Epithelial cell of proximal tubule (primary cell): Measurements from ENCODE around the gene GABRB3. TPM values are rescaled to one million over a fixed set of nuclear protein-coding genes. Genes with fewer than 3 reads are reported as not detected.

Experiments used
- DNase-seq: peaks from one replicate; pipeline ENCODE4 v3.0.0-alpha.2; 2011; ENCODE audit warnings: low read depth
- H3K4me3 ChIP-seq: 2 replicates; pipeline ENCODE4 v1.5.1; 2011; ENCODE audit warnings: low read depth, mild to moderate bottlenecking, low read length
- CTCF ChIP-seq: conservative IDR thresholded peaks from 2 replicates; pipeline ENCODE4 v1.5.1; 2012; ENCODE audit warnings: low read depth, mild to moderate bottlenecking, low read length
- total RNA-seq: library from RNA; depleted of rRNA; stranded (reverse); fragments of >200 nt; gene quantifications from 2 replicates; pipeline ENCODE4 v1.2.3, GENCODE V29; 2015

GABRB3 gene
- total RNA-seq, 1 donor from 2014 or later: 0.58 TPM

- no peak for DNase-seq
Observed at GRCh38 chr15:26767169-26767670, 5.6 kb downstream of the GABRB3 start.

GRCh38 chr15:26766262-26766661 lies 6.6 kb downstream of the GABRB3 start:
- TF ChIP-seq CTCF: no peak
- DNase-seq: no peak
- no peak overlapping the region for H3K4me3 ChIP-seq

More at GRCh38 chr15:26767169-26767670, 5.6 kb downstream of the GABRB3 start:
- no peak for TF ChIP-seq CTCF
- H3K4me3 ChIP-seq: no peak overlapping the region

GRCh38 chr15:26759986-26760385 lies 12.9 kb downstream of the GABRB3 start:
- TF ChIP-seq CTCF: no peak
- DNase-seq: no peak
- no peak overlapping the region for H3K4me3 ChIP-seq

GRCh38 chr15:26758079-26758478 lies 14.8 kb downstream of the GABRB3 start:
- DNase-seq: no peak
- no peak for TF ChIP-seq CTCF
- H3K4me3 ChIP-seq: no peak overlapping the region

GRCh38 chr15:26757141-26757540 lies 15.7 kb downstream of the GABRB3 start:
- no peak for TF ChIP-seq CTCF
- no peak for DNase-seq
- H3K4me3 ChIP-seq: no peak overlapping the region

GRCh38 chr15:26744894-26745293 lies 28.0 kb downstream of the GABRB3 start:
- no peak for DNase-seq
- no peak overlapping the region for H3K4me3 ChIP-seq
- no peak for TF ChIP-seq CTCF

GRCh38 chr15:26739791-26740190 lies 33.1 kb downstream of the GABRB3 start:
- no peak for TF ChIP-seq CTCF
- no peak overlapping the region for H3K4me3 ChIP-seq
- DNase-seq: no peak
